ENCODE measurements around the gene AKR1A1.

The AKR1A1 gene

GRCh38 chr1:45531873-45532272, 18.8 kb upstream of the AKR1A1 start:
- no peak for DNase-seq (ENCODE audit: extremely low read depth, low read depth)
- TF ChIP-seq CTCF (IDR thresholded peaks at IDR 0.05; ENCODE audit: low read depth, low read length, missing control alignments): no peak
- H3K4me3 ChIP-seq (replicated peaks; ENCODE audit: low read depth, low read length): no peak overlapping the region

GRCh38 chr1:45535988-45536766, 14.4 kb upstream of the AKR1A1 start:
- DNase-seq (ENCODE audit: extremely low read depth, low read depth): no peak
- no peak for TF ChIP-seq CTCF (IDR thresholded peaks at IDR 0.05; ENCODE audit: low read depth, low read length, missing control alignments)
- no peak overlapping the region for H3K4me3 ChIP-seq (replicated peaks; ENCODE audit: low read depth, low read length)

- no peak overlapping the region for H3K4me3 ChIP-seq (replicated peaks; ENCODE audit: low read depth, low read length)
- no peak for TF ChIP-seq CTCF (IDR thresholded peaks at IDR 0.05; ENCODE audit: low read depth, low read length, missing control alignments)
Measured at GRCh38 chr1:45536886-45537285, 13.7 kb upstream of the AKR1A1 start.

GRCh38 chr1:45541193-45541592, 9.4 kb upstream of the AKR1A1 start:
- no peak for DNase-seq (ENCODE audit: extremely low read depth, low read depth)
- no peak overlapping the region for H3K4me3 ChIP-seq (replicated peaks; ENCODE audit: low read depth, low read length)
- TF ChIP-seq CTCF (IDR thresholded peaks at IDR 0.05; ENCODE audit: low read depth, low read length, missing control alignments): no peak

More at GRCh38 chr1:45536886-45537285, 13.7 kb upstream of the AKR1A1 start:
- no peak for DNase-seq (ENCODE audit: extremely low read depth, low read depth)

- H3K4me3 ChIP-seq (replicated peaks; ENCODE audit: low read depth, low read length): no peak overlapping the region
- TF ChIP-seq CTCF (IDR thresholded peaks at IDR 0.05; ENCODE audit: low read depth, low read length, missing control alignments): no peak
- no peak for DNase-seq (ENCODE audit: extremely low read depth, low read depth)
Measured at GRCh38 chr1:45542591-45542990, 8.0 kb upstream of the AKR1A1 start.

GRCh38 chr1:45543581-45544417, 6.8 kb upstream of the AKR1A1 start:
- H3K4me3 ChIP-seq (replicated peaks; ENCODE audit: low read depth, low read length): no peak overlapping the region
- no peak for DNase-seq (ENCODE audit: extremely low read depth, low read depth)
- no peak for TF ChIP-seq CTCF (IDR thresholded peaks at IDR 0.05; ENCODE audit: low read depth, low read length, missing control alignments)
